H1 (cell line): ENCODE data around the gene GAS2L1. TPM values are rescaled to one million over a fixed set of nuclear protein-coding genes. Genes with fewer than 3 reads are reported as not detected.

Source experiments
- CTCF ChIA-PET: fragments of 300-600 bp; sonication (Branson Sonifier 250); formaldehyde crosslinking; loops from one replicate; lab custom pipeline; 2021; ENCODE audit not compliant: partially characterized antibody; lab: Charles Lee
- POLR2A ChIA-PET: fragments of 300-600 bp; sonication (Branson Sonifier 250); formaldehyde crosslinking; loops from one replicate; lab custom pipeline; 2021; ENCODE audit warnings: inconsistent platforms; ENCODE audit not compliant: partially characterized antibody; lab: Charles Lee
- DNase-seq, 2 experiments: peaks; one replicate each; pipeline versions ENCODE4 v3.0.0 to v3.0.0-alpha.2; 2010 to 2022; ENCODE audit warnings: low spot score in 2 of 2, low read depth in 1 of 2, mixed read lengths in 1 of 2
- FAIRE-seq: peaks from 2 replicates; lab custom pipeline; 2011; peaks lifted over from hg19 to GRCh38; lab: Jason Lieb, UNC
- H2AFZ ChIP-seq: 2 replicates; pipeline ENCODE4 v1.8.1; 2012; ENCODE audit warnings: low read length, inconsistent platforms
- H2AK5ac ChIP-seq: 2 replicates; pipeline ENCODE4 v1.6.1; 2013; ENCODE audit warnings: low read depth, low read length
- H2BK120ac ChIP-seq: replicated peaks from 2 replicates; pipeline ENCODE3; 2013; ENCODE audit warnings: low read depth, low read length, inconsistent platforms
- H2BK12ac ChIP-seq: 2 replicates; pipeline ENCODE4 v1.6.1; 2013; ENCODE audit warnings: low read depth, low read length
- H2BK15ac ChIP-seq: 2 replicates; pipeline ENCODE4 v1.6.1; 2013; ENCODE audit warnings: low read length
- H2BK20ac ChIP-seq: 2 replicates; pipeline ENCODE4 v1.6.1; 2013; ENCODE audit warnings: low read length
- H2BK5ac ChIP-seq: 2 replicates; pipeline ENCODE4 v1.6.1; 2013; ENCODE audit warnings: low read depth, low read length
- H3K14ac ChIP-seq: 2 replicates; pipeline ENCODE4 v1.6.1; 2013; ENCODE audit warnings: inconsistent platforms; ENCODE audit not compliant: insufficient read length
- H3K18ac ChIP-seq: 2 replicates; pipeline ENCODE4 v1.6.1; 2013; ENCODE audit warnings: low read length; ENCODE audit errors: extremely low read depth
- H3K23ac ChIP-seq: 2 replicates; pipeline ENCODE4 v1.6.1; 2013; ENCODE audit warnings: inconsistent platforms; ENCODE audit not compliant: insufficient read length
- H3K23me2 ChIP-seq: 2 replicates; pipeline ENCODE4 v1.6.1; 2013; ENCODE audit warnings: low read depth, low read length
- H3K27ac ChIP-seq: 2 replicates; pipeline ENCODE4 v1.6.1; 2011; ENCODE audit warnings: low read depth, low read length, inconsistent platforms
- H3K27me3 ChIP-seq, 4 experiments: replicated peaks in 1 of 4; 1 replicate in 1 of 4; 2 replicates in 3 of 4; pipeline versions ENCODE4 v1.6.1 to v1.8.1; 2011 to 2013; ENCODE audit warnings: low read length in 3 of 4, mild to moderate bottlenecking in 3 of 4, inconsistent platforms in 2 of 4, mixed read lengths in 2 of 4, moderate library complexity in 1 of 4; ENCODE audit not compliant: control insufficient read depth in 3 of 4, insufficient read depth in 3 of 4; ENCODE audit errors: extremely low read depth in 1 of 4
- H3K36me3 ChIP-seq, 4 experiments: 2 replicates each; pipeline versions ENCODE4 v1.6.1 to v1.8.1; 2011 to 2013; ENCODE audit warnings: mild to moderate bottlenecking in 4 of 4, low read length in 3 of 4, moderate library complexity in 2 of 4, control low read depth in 1 of 4, inconsistent platforms in 1 of 4; ENCODE audit not compliant: insufficient read depth in 4 of 4, control insufficient read depth in 2 of 4
- H3K4ac ChIP-seq: replicated peaks from 2 replicates; pipeline ENCODE3; 2013; ENCODE audit warnings: low read length, low read depth, mixed read lengths, inconsistent platforms; ENCODE audit not compliant: insufficient read length
- H3K4me1 ChIP-seq, 4 experiments: replicated peaks in 1 of 4; 1 replicate in 1 of 4; 2 replicates in 3 of 4; pipeline versions ENCODE4 v1.6.1 to v1.8.1; 2011 to 2013; ENCODE audit warnings: low read length in 3 of 4, inconsistent platforms in 2 of 4, mixed read lengths in 1 of 4; ENCODE audit not compliant: insufficient read depth in 4 of 4, control insufficient read depth in 3 of 4
- H3K4me2 ChIP-seq, 2 experiments: 2 replicates each; pipeline versions ENCODE4 v1.6.1 to v1.8.1; 2011 to 2013; ENCODE audit warnings: low read depth in 2 of 2, low read length in 2 of 2, control low read depth in 1 of 2, inconsistent platforms in 1 of 2, mild to moderate bottlenecking in 1 of 2; ENCODE audit not compliant: insufficient read depth in 1 of 2
- H3K4me3 ChIP-seq, 4 experiments: fragments of 200-600, 300-600 bp in 1 of 4; sonication (generic), shearing (Covaris generic), sonication (Bioruptor Twin) in 1 of 4; 2 replicates each; pipeline versions ENCODE4 v1.5.1 to v1.8.1; 2011 to 2016; ENCODE audit warnings: low read length in 4 of 4, low read depth in 3 of 4, control low read depth in 2 of 4, inconsistent platforms in 2 of 4, mild to moderate bottlenecking in 2 of 4, mixed read lengths in 1 of 4, moderate library complexity in 1 of 4; ENCODE audit not compliant: insufficient read depth in 2 of 4; ENCODE audit errors: extremely low read depth in 1 of 4
- H3K56ac ChIP-seq: replicated peaks from 2 replicates; pipeline ENCODE3; 2013; ENCODE audit warnings: low read depth, mild to moderate bottlenecking, mixed read lengths, low read length, inconsistent platforms; ENCODE audit not compliant: insufficient read length
- H3K79me1 ChIP-seq: 2 replicates; pipeline ENCODE4 v1.6.1; 2013; ENCODE audit warnings: low read depth, low read length, control low read depth
- H3K79me2 ChIP-seq, 2 experiments: 2 replicates each; pipeline versions ENCODE4 v1.6.1 to v1.8.1; 2012 to 2013; ENCODE audit warnings: low read length in 2 of 2, mild to moderate bottlenecking in 2 of 2, inconsistent platforms in 1 of 2; ENCODE audit not compliant: insufficient read depth in 2 of 2, control insufficient read depth in 1 of 2
- H3K9ac ChIP-seq, 4 experiments: replicated peaks in 1 of 4; 1 replicate in 1 of 4; 2 replicates in 3 of 4; pipeline versions ENCODE4 v1.6.1 to v1.8.1; 2011 to 2013; ENCODE audit warnings: low read depth in 3 of 4, low read length in 3 of 4, control low read depth in 2 of 4, mild to moderate bottlenecking in 2 of 4, moderate library complexity in 2 of 4, inconsistent platforms in 1 of 4; ENCODE audit errors: extremely low read depth in 1 of 4
- H3K9me3 ChIP-seq, 2 experiments: 2 replicates each; pipeline versions ENCODE4 v1.6.1 to v1.8.1; 2012 to 2013; ENCODE audit warnings: mild to moderate bottlenecking in 2 of 2, moderate library complexity in 2 of 2, control low read depth in 1 of 2, inconsistent platforms in 1 of 2, low read depth in 1 of 2, low read length in 1 of 2, mixed read lengths in 1 of 2; ENCODE audit not compliant: insufficient read depth in 2 of 2
- H4K20me1 ChIP-seq, 2 experiments: replicated peaks in 1 of 2; 2 replicates each; pipeline versions ENCODE3 to v1.8.1; 2011 to 2013; ENCODE audit warnings: inconsistent platforms in 2 of 2, low read length in 2 of 2, mild to moderate bottlenecking in 1 of 2; ENCODE audit not compliant: insufficient read depth in 2 of 2, control insufficient read depth in 1 of 2
- H4K5ac ChIP-seq: 2 replicates; pipeline ENCODE4 v1.6.1; 2013; ENCODE audit warnings: low read length, low read depth, mixed read lengths, inconsistent platforms; ENCODE audit not compliant: insufficient read length
- H4K8ac ChIP-seq: 2 replicates; pipeline ENCODE4 v1.8.0; 2013; ENCODE audit warnings: mild to moderate bottlenecking, moderate library complexity, low read length, inconsistent platforms; ENCODE audit not compliant: insufficient read depth; ENCODE audit errors: extremely low read depth
- H4K91ac ChIP-seq: replicated peaks from 2 replicates; pipeline ENCODE3; 2013; ENCODE audit warnings: low read length, mixed read lengths, inconsistent platforms; ENCODE audit not compliant: insufficient read length
- CBX8 ChIP-seq: fragments of 300-800, 300-1000 bp; sonication (generic); IDR thresholded peaks from 2 replicates; pipeline ENCODE4 v1.7.1; 2016; ENCODE audit warnings: low read depth, low read length, borderline replicate concordance
- E2F6 ChIP-seq: IDR thresholded peaks from 2 replicates; pipeline ENCODE4 v1.6.1; 2012; ENCODE audit warnings: inconsistent platforms
- EP300 ChIP-seq, 2 experiments: IDR thresholded peaks; 1 replicate in 1 of 2; 2 replicates in 1 of 2; pipeline ENCODE4 v1.6.1; 2011 to 2012; ENCODE audit warnings: low read depth in 2 of 2, low read length in 2 of 2, mild to moderate bottlenecking in 2 of 2, borderline replicate concordance in 1 of 2, inconsistent platforms in 1 of 2, moderate library complexity in 1 of 2
- GTF2F1 ChIP-seq: IDR thresholded peaks from 2 replicates; pipeline ENCODE4 v1.6.1; 2012; ENCODE audit warnings: low read depth, low read length, improper control_type of control experiment, borderline replicate concordance
- HDAC6 ChIP-seq: IDR thresholded peaks from one replicate; pipeline ENCODE4 v1.7.1; 2012; ENCODE audit warnings: low read depth, mild to moderate bottlenecking, inconsistent platforms, low read length, moderate library complexity
- KDM5A ChIP-seq: fragments of 200-600 bp; IDR thresholded peaks from 2 replicates; pipeline ENCODE4 v1.7.1; 2012; ENCODE audit warnings: mild to moderate bottlenecking, low read length, inconsistent platforms, mixed read lengths
- MAFK ChIP-seq: IDR thresholded peaks from 2 replicates; pipeline ENCODE4 v1.6.1; 2012; ENCODE audit warnings: low read depth, mild to moderate bottlenecking, improper control_type of control experiment, low read length
- POLR2AphosphoS5 ChIP-seq: IDR thresholded peaks from 2 replicates; pipeline ENCODE4 v1.6.1; 2011; ENCODE audit warnings: low read depth, low read length
- POU5F1 ChIP-seq: IDR thresholded peaks from 2 replicates; pipeline ENCODE4 v1.6.1; 2011; ENCODE audit warnings: low read depth, mild to moderate bottlenecking, low read length, moderate library complexity
- RBBP5 ChIP-seq: IDR thresholded peaks from 2 replicates; pipeline ENCODE4 v1.7.1; 2012; ENCODE audit warnings: low read depth, mild to moderate bottlenecking, inconsistent platforms, low read length, moderate library complexity, borderline replicate concordance
- SAP30 ChIP-seq: fragments of 300-600 bp; sonication (generic); IDR thresholded peaks from 2 replicates; pipeline ENCODE4 v1.7.1; 2012; ENCODE audit warnings: low read length, moderate library complexity, mild to moderate bottlenecking, inconsistent platforms; ENCODE audit not compliant: insufficient read depth, insufficient replicate concordance
- SIN3A ChIP-seq, 2 experiments: IDR thresholded peaks in 1 of 2; conservative IDR thresholded peaks in 1 of 2; 2 replicates each; pipeline ENCODE4 v1.6.1; 2011 to 2012; ENCODE audit warnings: low read length in 2 of 2, improper control_type of control experiment in 1 of 2, low read depth in 1 of 2, mild to moderate bottlenecking in 1 of 2
- SP4 ChIP-seq: IDR thresholded peaks from 2 replicates; pipeline ENCODE4 v1.6.1; 2012; ENCODE audit warnings: low read length, inconsistent platforms
- TBP ChIP-seq: IDR thresholded peaks from 2 replicates; pipeline ENCODE4 v1.6.1; 2011; ENCODE audit warnings: low read depth, low read length, improper control_type of control experiment
- polyA plus RNA-seq, 7 experiments: library from polyadenylated mRNA; depleted of rRNA in 3 of 7; stranded (reverse) in 5 of 7; unstranded in 2 of 7; fragments of >200 nt in 5 of 7; fragments of 200-250 nt in 2 of 7; gene quantifications; 1 replicate in 5 of 7; 2 replicates in 1 of 7; 4 replicates in 1 of 7; pipeline versions ENCODE4 v1.2.1 to v1.2.3, GENCODE V29; 2011 to 2013; ENCODE audit warnings: missing spikeins in 2 of 7, mixed read lengths in 2 of 7
- total RNA-seq: library from RNA; stranded (reverse); fragmentation: NEBNext Ultra II Directional; extraction: Animal tissue kit (Norgen Biotek cat#: 25700); gene quantifications from 2 replicates; pipeline ENCODE4 v1.2.1, GENCODE V29; 2021

GAS2L1 gene
- total and polyA plus RNA-seq, 2 of the 8 experiments (the other 6 are each of a cell fraction or from before 2014, with no cell fraction given): 3.6 to 10.1 TPM

GRCh38 chr22:29292379-29292778 lies 14.1 kb upstream of the GAS2L1 start:
- H3K4ac ChIP-seq: no peak overlapping the region
- H2BK20ac ChIP-seq: no peak overlapping the region
- no peak overlapping the region for H4K91ac ChIP-seq
- H3K56ac ChIP-seq: no peak overlapping the region
- no peak overlapping the region for H2AK5ac ChIP-seq
- H3K14ac ChIP-seq: no peak overlapping the region
- no peak overlapping the region for H2BK5ac ChIP-seq
- H3K4me2 ChIP-seq: no peak overlapping the region
- H4K20me1 ChIP-seq: peaks cover 13 to 20% of the 10 kb centered on the region in 2 experiments
- FAIRE-seq: no peak
- H3K27me3 ChIP-seq: no peaks in the 10 kb centered on the region
- H3K9ac ChIP-seq: no peak overlapping the region
- no peak overlapping the region for H2BK12ac ChIP-seq
- H3K4me3 ChIP-seq: no peak overlapping the region
- no peak overlapping the region for H3K27ac ChIP-seq
- ChIA-PET POLR2A (interaction anchor here (1.9 to 20.1 kb wide), 3 partner anchors 8 to 20 kb away, joined by 5 to 436 read pairs (median 66); partner anchors contain the start of genes EWSR1, GAS2L1 and RHBDD3), CTCF (interaction anchor here (0.5 to 1.7 kb wide), 2 partner anchors 11 to 214 kb away, joined by 4 to 10 read pairs; no protein-coding TSS in a partner anchor)
- no peaks in the 10 kb centered on the region for H3K9me3 ChIP-seq
- peaks cover 46 to 97% (median 83%) of the 10 kb centered on the region in 4 experiments for H3K36me3 ChIP-seq
- no peak overlapping the region for H2BK120ac ChIP-seq
- no peak overlapping the region for H4K8ac ChIP-seq
- H3K23me2 ChIP-seq: no peaks in the 10 kb centered on the region
- H3K79me2 ChIP-seq: peaks cover 2 to 41% of the 10 kb centered on the region in 2 experiments; a peak in 2 of 4 replicates
- no peak overlapping the region for H3K18ac ChIP-seq
- no peak overlapping the region for H2AFZ ChIP-seq
- no peak overlapping the region for H3K23ac ChIP-seq
- no peak overlapping the region for H4K5ac ChIP-seq
- no peaks in the 10 kb centered on the region for H3K4me1 ChIP-seq
- no peak for DNase-seq
- no peak overlapping the region for H2BK15ac ChIP-seq
- H3K79me1 ChIP-seq: peaks cover 2% of the 10 kb centered on the region
- TF ChIP-seq CBX8 (no peak), KDM5A (no peak), POU5F1 (no peak), HDAC6 (no peak), SAP30 (no peak), SP4 (no peak), GTF2F1 (no peak), EP300 (IDR thresholded peaks at IDR 0.05; ENCODE audit: borderline replicate concordance in 1 of 2, low read depth in 2 of 2, low read length in 2 of 2) (no peak), POLR2AphosphoS5 (no peak), SIN3A (conservative IDR thresholded peaks at IDR 0.05 in 1 of 2, IDR thresholded peaks at IDR 0.05 in 1 of 2; ENCODE audit: low read depth in 1 of 2, low read length in 2 of 2) (no peak), TBP (no peak), RBBP5 (no peak), E2F6 (no peak), MAFK (no peak)
